Measurements from ENCODE around the gene FOXRED2. TPM values are rescaled to one million over a fixed set of nuclear protein-coding genes. Genes with fewer than 3 reads are reported as not detected.

Gene FOXRED2
- total and polyA plus RNA-seq, 4 experiments from 2014 or later = 2.7 to 8.5 (median 7.3) TPM; not detected in 1

DNA sequence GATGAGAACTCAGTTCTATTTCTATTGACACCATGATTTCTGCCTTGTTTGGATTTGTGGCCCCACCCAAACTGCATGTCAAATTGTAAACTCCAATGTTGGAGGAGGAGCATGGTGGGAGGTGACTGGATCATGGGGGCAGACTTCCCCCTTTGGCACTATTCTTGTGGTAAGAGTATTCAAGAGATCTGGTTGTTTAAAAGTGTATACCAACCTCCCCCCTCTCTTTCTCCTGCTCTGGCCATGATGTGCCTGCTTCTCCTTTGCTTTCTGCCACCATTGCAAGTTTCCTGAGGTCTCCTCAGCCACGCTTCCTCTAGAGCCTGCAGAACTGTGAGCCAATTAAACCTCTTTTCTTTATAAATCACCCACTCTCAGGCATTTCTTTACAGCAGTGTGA, 7.9 kb upstream of the FOXRED2 start:
- Mint-ChIP-seq H3K4me1 (peaks cover 0 to 8% (median 5%) of the 10 kb centered on the region in 4 donors), H3K4me3 (no peak overlapping the region), H3K27ac (peak overlapping the region in 1 of 7 donors; percentile 53), H3K9me3 (peaks cover 0 to 1% (median 0%) of the 10 kb centered on the region in 8 donors), H3K36me3 (peaks cover 66 to 83% of the 10 kb centered on the region in 2 donors), H3K27me3 (no peaks in the 10 kb centered on the region)
- no peaks in the 10 kb centered on the region for H3K27me3 ChIP-seq (ENCODE audit: insufficient read depth, low read length)
- intact Hi-C loops (cut with micrococcal nuclease) = no loop called here
- no peak overlapping the region for H3K4me3 ChIP-seq (ENCODE audit: low read length in 2 of 2)
- CTCF ChIA-PET (ENCODE audit: partially characterized antibody) = no interaction called here
- no peaks in the 10 kb centered on the region for H3K9me3 ChIP-seq (ENCODE audit: control insufficient read depth in 1 of 2, low read length in 2 of 2)
- no peak for DNase-seq
- no peak overlapping the region for H3K27ac ChIP-seq (ENCODE audit: low read depth, low read length)
- H3K36me3 ChIP-seq (ENCODE audit: insufficient read depth, low read length) = peaks cover 88% of the 10 kb centered on the region
- no peaks in the 10 kb centered on the region for H3K4me1 ChIP-seq (ENCODE audit: insufficient read depth, low read length)
- POLR2A ChIA-PET (ENCODE audit: partially characterized antibody) = no interaction called here

DNA sequence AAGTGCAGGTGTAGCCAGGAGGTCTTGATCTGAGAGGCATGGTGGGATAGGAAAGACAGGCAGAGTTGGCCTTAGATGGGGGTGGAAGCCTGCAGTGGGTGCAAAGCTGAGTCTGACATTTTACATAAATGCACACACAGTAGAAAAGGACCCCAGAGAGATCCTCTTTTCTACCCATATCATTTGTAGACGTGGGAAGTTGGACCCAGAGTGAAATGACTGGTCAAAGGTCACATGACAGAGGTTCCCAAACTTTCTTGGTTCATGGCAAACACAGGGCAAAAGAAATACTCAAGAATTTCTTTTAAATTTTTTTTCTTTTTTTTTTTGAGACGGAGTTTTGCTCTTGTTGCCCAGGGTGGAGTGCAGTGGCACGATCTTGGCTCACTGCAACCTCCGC, 6.2 kb upstream of the FOXRED2 start:
- H3K27me3 Mint-ChIP-seq = no peaks in the 10 kb centered on the region
- ChIA-PET CTCF (ENCODE audit: partially characterized antibody) (interaction anchor here (0.8 kb wide), 1 partner anchor 15 kb away, joined by 3 read pairs; no protein-coding TSS in a partner anchor), POLR2A (ENCODE audit: partially characterized antibody) (interaction anchor here (1.4 kb wide), 1 partner anchor 16 kb away, joined by 4 read pairs; the partner anchor contains the start of gene EIF3D)
- Histone ChIP-seq H3K27me3 (ENCODE audit: insufficient read depth, low read length) (no peaks in the 10 kb centered on the region), H3K4me3 (ENCODE audit: low read length in 2 of 2) (no peak overlapping the region), H3K9me3 (ENCODE audit: control insufficient read depth in 1 of 2, low read length in 2 of 2) (no peaks in the 10 kb centered on the region), H3K36me3 (ENCODE audit: insufficient read depth, low read length) (peaks cover 70% of the 10 kb centered on the region), H3K27ac (ENCODE audit: low read depth, low read length) (no peak overlapping the region), H3K4me1 (ENCODE audit: insufficient read depth, low read length) (no peaks in the 10 kb centered on the region)
- peaks cover 0 to 14% (median 5%) of the 10 kb centered on the region in 4 donors for H3K4me1 Mint-ChIP-seq
- no peak overlapping the region for H3K4me3 Mint-ChIP-seq
- peaks cover 55 to 71% of the 10 kb centered on the region in 2 donors for H3K36me3 Mint-ChIP-seq
- H3K27ac Mint-ChIP-seq = peak overlapping the region in 1 of 7 donors; percentile 45
- DNase-seq = no peak
- peaks cover 0 to 1% (median 0%) of the 10 kb centered on the region in 8 donors for H3K9me3 Mint-ChIP-seq
- intact Hi-C loops (cut with micrococcal nuclease) = no loop called here

DNA sequence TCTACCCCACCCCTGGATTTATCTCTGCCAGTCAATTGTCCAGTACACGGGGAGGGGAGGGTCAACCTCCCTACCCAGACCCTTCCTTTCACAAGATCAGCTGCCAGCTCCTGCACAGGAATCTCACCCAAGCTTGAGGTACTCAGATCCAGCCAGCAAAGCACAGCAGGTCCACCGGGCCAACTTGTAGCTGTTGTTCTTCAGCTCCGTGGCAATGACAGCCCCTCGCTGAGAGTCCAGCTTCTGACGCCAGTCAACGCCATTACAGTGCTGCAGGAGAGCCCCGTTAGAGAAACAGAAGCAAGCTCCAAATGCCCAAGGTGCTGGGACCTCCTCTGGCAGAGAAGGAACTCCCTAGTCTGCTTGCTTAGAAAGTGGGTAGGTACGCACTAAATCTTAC, 5.5 kb upstream of the FOXRED2 start:
- H3K4me1 ChIP-seq (ENCODE audit: insufficient read depth, low read length) = peaks cover 2% of the 10 kb centered on the region
- no peaks in the 10 kb centered on the region for H3K9me3 ChIP-seq (ENCODE audit: control insufficient read depth in 1 of 2, low read length in 2 of 2)
- peak overlapping the region in 1 of 8 donors; percentile 60 for H3K4me3 Mint-ChIP-seq
- ChIA-PET CTCF (ENCODE audit: partially characterized antibody) (interaction anchor here (0.8 kb wide), 1 partner anchor 16 kb away, joined by 3 read pairs; no protein-coding TSS in a partner anchor), POLR2A (ENCODE audit: partially characterized antibody) (interaction anchor here (1.4 kb wide), 1 partner anchor 16 kb away, joined by 4 read pairs; the partner anchor contains the start of gene EIF3D)
- peaks cover 0 to 1% (median 0%) of the 10 kb centered on the region in 8 donors for H3K9me3 Mint-ChIP-seq
- H3K4me1 Mint-ChIP-seq = peaks cover 3 to 17% (median 8%) of the 10 kb centered on the region in 4 donors
- H3K36me3 Mint-ChIP-seq = peaks cover 53 to 67% of the 10 kb centered on the region in 2 donors
- peaks cover 65% of the 10 kb centered on the region for H3K36me3 ChIP-seq (ENCODE audit: insufficient read depth, low read length)
- H3K27me3 Mint-ChIP-seq = no peaks in the 10 kb centered on the region
- no peaks in the 10 kb centered on the region for H3K27me3 ChIP-seq (ENCODE audit: insufficient read depth, low read length)
- no peak overlapping the region for H3K27ac ChIP-seq (ENCODE audit: low read depth, low read length)
- no peak overlapping the region for H3K27ac Mint-ChIP-seq
- intact Hi-C loops (cut with micrococcal nuclease) = no loop called here
- no peak overlapping the region for H3K4me3 ChIP-seq (ENCODE audit: low read length in 2 of 2)
- DNase-seq = no peak

DNA sequence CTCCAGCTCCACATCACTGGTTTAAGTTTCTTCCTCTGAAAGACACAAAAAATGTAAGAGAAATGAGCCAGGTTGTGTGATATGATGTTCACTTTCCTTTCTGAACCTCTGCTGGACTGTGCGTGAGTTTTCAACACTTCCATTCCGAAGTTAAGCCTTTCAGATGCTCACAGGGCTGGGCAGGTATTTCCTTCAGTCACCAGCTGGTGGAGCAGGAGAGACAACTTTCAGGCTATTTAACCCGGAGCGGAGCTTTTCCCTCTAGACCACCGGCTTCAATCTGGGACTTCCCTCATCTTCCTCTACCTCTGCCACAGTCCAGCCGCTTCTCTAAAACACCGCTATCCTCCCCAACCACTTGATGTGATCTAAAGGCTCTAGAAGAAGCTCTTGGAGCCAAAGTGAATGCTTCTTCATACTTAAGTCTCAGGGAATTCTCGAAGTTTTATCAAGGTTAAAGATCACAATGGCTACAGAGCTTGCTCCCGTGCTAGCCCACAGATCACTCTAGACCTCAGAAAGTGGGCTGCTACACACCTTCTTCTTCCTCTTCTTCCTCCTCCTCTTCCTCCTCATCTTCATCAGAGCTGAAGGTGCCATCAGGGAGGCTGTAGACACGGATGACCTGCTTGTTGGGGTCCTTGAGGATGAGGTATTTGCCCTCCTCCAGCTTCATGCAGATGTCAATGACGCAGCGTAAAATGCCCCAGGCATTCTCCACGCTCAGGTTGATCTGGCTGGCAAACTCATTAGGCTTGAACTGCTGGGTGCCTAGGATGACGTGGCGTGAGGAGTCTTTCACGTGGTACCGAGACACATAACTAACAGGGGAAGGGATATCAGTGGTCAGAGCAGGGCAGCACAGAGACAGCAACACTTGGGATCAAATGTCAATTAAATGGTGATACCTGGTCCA, 4.4 kb upstream of the FOXRED2 start:
- Histone ChIP-seq H3K4me3 (ENCODE audit: low read length in 2 of 2) (no peak overlapping the region), H3K9me3 (ENCODE audit: control insufficient read depth in 1 of 2, low read length in 2 of 2) (no peaks in the 10 kb centered on the region), H3K36me3 (ENCODE audit: insufficient read depth, low read length) (peaks cover 54% of the 10 kb centered on the region), H3K27me3 (ENCODE audit: insufficient read depth, low read length) (no peaks in the 10 kb centered on the region), H3K4me1 (ENCODE audit: insufficient read depth, low read length) (peaks cover 13% of the 10 kb centered on the region), H3K27ac (ENCODE audit: low read depth, low read length) (no peak overlapping the region)
- peak in 1 of 5 donors; percentile 23 for DNase-seq
- POLR2A ChIA-PET (ENCODE audit: partially characterized antibody) = interaction anchor here (0.9 to 1.7 kb wide), 3 partner anchors 12 to 18 kb away, joined by 3 to 8 read pairs (median 5); partner anchors contain the start of gene EIF3D
- no peaks in the 10 kb centered on the region for H3K27me3 Mint-ChIP-seq
- H3K27ac Mint-ChIP-seq = peak overlapping the region; percentile 23 to 90 (median 42)
- peaks cover 5 to 20% (median 9%) of the 10 kb centered on the region in 4 donors for H3K4me1 Mint-ChIP-seq
- peaks cover 0 to 1% (median 0%) of the 10 kb centered on the region in 8 donors for H3K9me3 Mint-ChIP-seq
- CTCF ChIA-PET (ENCODE audit: partially characterized antibody) = interaction anchor here (0.8 to 2.0 kb wide), 9 partner anchors 11 to 466 kb away, joined by 3 to 8 read pairs (median 4); no protein-coding TSS in a partner anchor
- no peak overlapping the region for H3K4me3 Mint-ChIP-seq
- intact Hi-C loops (cut with micrococcal nuclease) = loop anchor here (1.0 kb wide), 1 partner anchor 18 kb away; the partner anchor contains the start of gene EIF3D
- H3K36me3 Mint-ChIP-seq = peaks cover 45 to 56% of the 10 kb centered on the region in 2 donors

DNA sequence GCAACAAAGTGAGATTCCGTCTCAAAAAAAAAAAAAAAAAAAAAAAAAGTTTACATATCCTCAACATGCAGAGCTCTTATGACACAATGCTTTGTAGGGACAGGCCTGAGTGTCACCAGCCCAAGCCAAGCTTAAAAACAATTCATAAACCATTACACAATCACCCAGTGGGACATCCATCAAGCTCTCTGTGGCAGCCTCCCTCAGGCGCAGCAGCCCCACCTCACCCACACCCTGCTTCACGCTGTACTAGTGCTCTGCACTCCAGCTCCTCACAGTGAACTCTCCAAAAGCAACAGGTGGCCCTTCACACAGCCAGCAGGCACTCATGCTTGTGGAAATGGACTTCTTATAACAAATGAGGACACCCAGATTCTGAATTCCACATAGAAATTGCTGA, 3.5 kb upstream of the FOXRED2 start:
- POLR2A ChIA-PET (ENCODE audit: partially characterized antibody) = interaction anchor here (0.9 to 1.7 kb wide), 3 partner anchors 12 to 19 kb away, joined by 3 to 8 read pairs (median 5); partner anchors contain the start of gene EIF3D
- H3K27ac ChIP-seq (ENCODE audit: low read depth, low read length) = no peak overlapping the region
- CTCF ChIA-PET (ENCODE audit: partially characterized antibody) = interaction anchor here (0.8 to 2.0 kb wide), 6 partner anchors 12 to 467 kb away, joined by 3 to 8 read pairs (median 4); no protein-coding TSS in a partner anchor

DNA sequence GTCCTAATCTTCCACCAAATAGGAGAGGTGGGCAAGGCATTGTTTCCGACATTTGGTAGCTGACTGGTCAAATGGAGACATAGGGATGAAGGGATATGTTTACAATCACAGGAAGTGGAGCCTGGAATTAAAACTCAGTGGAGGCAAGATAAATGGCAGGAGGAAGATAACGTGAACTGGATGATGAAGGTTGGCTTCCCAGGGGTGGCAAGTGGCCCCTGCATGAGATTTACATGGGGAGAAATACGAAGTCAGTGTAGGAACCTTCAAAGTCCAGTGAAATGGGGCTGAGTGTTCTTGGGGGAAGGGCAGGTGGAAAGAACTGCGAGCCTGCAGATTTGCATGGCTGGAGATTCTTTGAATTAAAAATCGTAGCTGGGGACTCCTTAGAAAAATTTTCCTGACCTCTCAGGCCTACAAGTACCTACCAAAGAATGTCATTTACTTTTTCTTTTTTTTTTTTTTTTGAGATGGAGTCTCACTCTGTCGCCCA, 724 bp upstream of the FOXRED2 start:
- H3K4me1 ChIP-seq (ENCODE audit: insufficient read depth, low read length) = peaks cover 15% of the 10 kb centered on the region
- H3K36me3 ChIP-seq (ENCODE audit: insufficient read depth, low read length) = peaks cover 21% of the 10 kb centered on the region
- H3K36me3 Mint-ChIP-seq = peaks cover 15 to 24% of the 10 kb centered on the region in 2 donors
- H3K27ac Mint-ChIP-seq = peak overlapping the region in 6 of 7 donors; percentile 42 to 79 (median 68)
- intact Hi-C loops (cut with micrococcal nuclease) = loop anchor here (1.0 kb wide), 2 partner anchors 22 to 26 kb away; partner anchors contain the start of genes EIF3D and TXN2
- no peaks in the 10 kb centered on the region for H3K27me3 ChIP-seq (ENCODE audit: insufficient read depth, low read length)
- H3K27ac ChIP-seq (ENCODE audit: low read depth, low read length) = peak overlapping the region; percentile 22
- ChIA-PET CTCF (ENCODE audit: partially characterized antibody) (interaction anchor here (0.9 to 1.2 kb wide), 5 partner anchors 13 to 230 kb away, joined by 3 to 4 read pairs (median 3); no protein-coding TSS in a partner anchor), POLR2A (ENCODE audit: partially characterized antibody) (interaction anchor here (0.6 to 3.9 kb wide), 16 partner anchors 15 to 269 kb away, joined by 3 to 41 read pairs (median 4); partner anchors contain the start of genes APOL2, EIF3D and IFT27)
- peak overlapping the region in 6 of 8 donors; percentile 17 to 79 (median 70) for H3K4me3 Mint-ChIP-seq
- no peaks in the 10 kb centered on the region for H3K9me3 Mint-ChIP-seq
- H3K27me3 Mint-ChIP-seq = no peaks in the 10 kb centered on the region
- peaks cover 8 to 25% (median 9%) of the 10 kb centered on the region in 4 donors for H3K4me1 Mint-ChIP-seq
- H3K9me3 ChIP-seq (ENCODE audit: control insufficient read depth in 1 of 2, low read length in 2 of 2) = no peaks in the 10 kb centered on the region
- peak overlapping the region in 1 of 2 donors; percentile 62 for H3K4me3 ChIP-seq (ENCODE audit: low read length in 2 of 2)
- no peak for DNase-seq

More for the DNA sequence above, 3.5 kb upstream of the FOXRED2 start:
- no peaks in the 10 kb centered on the region for H3K9me3 Mint-ChIP-seq
- peaks cover 36 to 48% of the 10 kb centered on the region in 2 donors for H3K36me3 Mint-ChIP-seq
- peaks cover 15% of the 10 kb centered on the region for H3K4me1 ChIP-seq (ENCODE audit: insufficient read depth, low read length)
- no peak for DNase-seq
- H3K27me3 ChIP-seq (ENCODE audit: insufficient read depth, low read length) = no peaks in the 10 kb centered on the region
- H3K27me3 Mint-ChIP-seq = no peaks in the 10 kb centered on the region
- H3K36me3 ChIP-seq (ENCODE audit: insufficient read depth, low read length) = peaks cover 45% of the 10 kb centered on the region
- H3K9me3 ChIP-seq (ENCODE audit: control insufficient read depth in 1 of 2, low read length in 2 of 2) = no peaks in the 10 kb centered on the region
- peaks cover 9 to 20% (median 9%) of the 10 kb centered on the region in 4 donors for H3K4me1 Mint-ChIP-seq
- peak overlapping the region in 6 of 7 donors; percentile 42 to 74 (median 72) for H3K27ac Mint-ChIP-seq
- H3K4me3 ChIP-seq (ENCODE audit: low read length in 2 of 2) = no peak overlapping the region
- intact Hi-C loops (cut with micrococcal nuclease) = no loop called here
- H3K4me3 Mint-ChIP-seq = no peak overlapping the region

All from CD4-positive, alpha-beta memory T cell (primary cell).